ENCODE data around the gene TNS4. TPM values are rescaled to one million over a fixed set of nuclear protein-coding genes. Genes with fewer than 3 reads are reported as not detected.

The TNS4 gene
- total and polyA plus RNA-seq, 2 donors (not counting 1 experiment from before 2014, with no cell fraction given), result under 0.01 to 0.05 TPM

GRCh38 chr17:40458851-40459482 lies 42.5 kb downstream of the TNS4 start:
- H3K79me2 ChIP-seq (ENCODE audit: control insufficient read depth, insufficient read depth, low read length), result no peaks in the 10 kb centered on the region
- TF ChIP-seq EZH2 (IDR thresholded peaks at IDR 0.05; ENCODE audit: low read length, missing control alignments), result no peak
- TF ChIP-seq CTCF (conservative IDR thresholded peaks at IDR 0.05 in 1 of 2, IDR thresholded peaks at IDR 0.05 in 1 of 2; ENCODE audit: low read depth in 1 of 2, low read length in 2 of 2), result no peak
- no peaks in the 10 kb centered on the region for H3K9me3 ChIP-seq (ENCODE audit: control insufficient read depth, insufficient read depth, low read depth, low read length)
- no peak overlapping the region for H2AFZ ChIP-seq (ENCODE audit: low read length)
- H3K27ac ChIP-seq (ENCODE audit: insufficient read depth, low read length), result peak overlapping the region; percentile 27
- no peak overlapping the region for H3K4me3 ChIP-seq (replicated peaks in 1 of 4; ENCODE audit: control extremely low read depth in 1 of 4, insufficient read depth in 1 of 4, low read depth in 3 of 4, low read length in 4 of 4)
- no peak overlapping the region for H3K9ac ChIP-seq (ENCODE audit: insufficient read depth, low read length)
- H3K4me2 ChIP-seq (ENCODE audit: extremely low read depth, insufficient read depth, low read length), result peak overlapping the region; percentile 9
- peak in 1 of 2 donors; percentile 25 for DNase-seq (ENCODE audit: low read depth in 2 of 2)
- H4K20me1 ChIP-seq (ENCODE audit: control insufficient read depth, extremely low read depth, insufficient read depth, low read length), result no peaks in the 10 kb centered on the region
- peaks cover 25% of the 10 kb centered on the region for H3K36me3 ChIP-seq (ENCODE audit: control insufficient read depth, insufficient read depth, low read length)
- H3K27me3 ChIP-seq (ENCODE audit: control insufficient read depth, insufficient read depth, low read length), result no peaks in the 10 kb centered on the region
- peaks cover 64% of the 10 kb centered on the region for H3K4me1 ChIP-seq (ENCODE audit: control insufficient read depth, extremely low read depth, insufficient read depth, low read length)

GRCh38 chr17:40457964-40458791 lies 43.2 kb downstream of the TNS4 start:
- no peaks in the 10 kb centered on the region for H3K27me3 ChIP-seq (ENCODE audit: control insufficient read depth, insufficient read depth, low read length)
- no peak overlapping the region for H2AFZ ChIP-seq (ENCODE audit: low read length)

More at GRCh38 chr17:40457964-40458791, 43.2 kb downstream of the TNS4 start:
- Histone ChIP-seq H3K79me2 (ENCODE audit: control insufficient read depth, insufficient read depth, low read length) (no peaks in the 10 kb centered on the region), H3K36me3 (ENCODE audit: control insufficient read depth, insufficient read depth, low read length) (peaks cover 28% of the 10 kb centered on the region), H3K4me3 (replicated peaks in 1 of 4; ENCODE audit: control extremely low read depth in 1 of 4, insufficient read depth in 1 of 4, low read depth in 3 of 4, low read length in 4 of 4) (no peak overlapping the region), H3K4me2 (ENCODE audit: extremely low read depth, insufficient read depth, low read length) (peak overlapping the region; percentile 54), H4K20me1 (ENCODE audit: control insufficient read depth, extremely low read depth, insufficient read depth, low read length) (no peaks in the 10 kb centered on the region), H3K27ac (ENCODE audit: insufficient read depth, low read length) (peak overlapping the region; percentile 78), H3K9me3 (ENCODE audit: control insufficient read depth, insufficient read depth, low read depth, low read length) (no peaks in the 10 kb centered on the region), H3K9ac (ENCODE audit: insufficient read depth, low read length) (no peak overlapping the region), H3K4me1 (ENCODE audit: control insufficient read depth, extremely low read depth, insufficient read depth, low read length) (peaks cover 71% of the 10 kb centered on the region)
- peak; percentile 90 to 91 for DNase-seq (ENCODE audit: low read depth in 2 of 2)
- TF ChIP-seq EZH2 (IDR thresholded peaks at IDR 0.05; ENCODE audit: low read length, missing control alignments), result no peak
- no peak for TF ChIP-seq CTCF (conservative IDR thresholded peaks at IDR 0.05 in 1 of 2, IDR thresholded peaks at IDR 0.05 in 1 of 2; ENCODE audit: low read depth in 1 of 2, low read length in 2 of 2)

All from fibroblast of lung (primary cell).